DOHH2 (cell line): ENCODE measurements around the gene GFRA4.

ENCODE experiments used
- CTCF ChIP-seq: fragments of 200-600 bp; sonication (generic); IDR thresholded peaks from one replicate; pipeline ENCODE4 v1.5.1; 2014; ENCODE audit warnings: antibody characterized with exemption, mild to moderate bottlenecking, low read depth, low read length; ENCODE audit not compliant: poor library complexity, severe bottlenecking
- EZH2phosphoT487 ChIP-seq: fragments of 200-600 bp; sonication (generic); IDR thresholded peaks from 2 replicates; pipeline ENCODE4 v1.6.1; 2017; ENCODE audit warnings: borderline replicate concordance, mild to moderate bottlenecking, antibody characterized with exemption, low read length, moderate library complexity, mixed read lengths

- TF ChIP-seq CTCF = no peak
- TF ChIP-seq EZH2phosphoT487 = no peak
Observed at GRCh38 chr20:3712279-3712873, 49.2 kb upstream of the GFRA4 start, which contains the start of gene SIGLEC1.
